ENCODE measurements around the gene CDC45. TPM values are rescaled to one million over a fixed set of nuclear protein-coding genes. Genes with fewer than 3 reads are reported as not detected.

The CDC45 gene
- total and polyA plus RNA-seq, 2 donors (not counting 1 experiment from before 2014, with no cell fraction given) = 3.8 to 12.0 TPM

DNA sequence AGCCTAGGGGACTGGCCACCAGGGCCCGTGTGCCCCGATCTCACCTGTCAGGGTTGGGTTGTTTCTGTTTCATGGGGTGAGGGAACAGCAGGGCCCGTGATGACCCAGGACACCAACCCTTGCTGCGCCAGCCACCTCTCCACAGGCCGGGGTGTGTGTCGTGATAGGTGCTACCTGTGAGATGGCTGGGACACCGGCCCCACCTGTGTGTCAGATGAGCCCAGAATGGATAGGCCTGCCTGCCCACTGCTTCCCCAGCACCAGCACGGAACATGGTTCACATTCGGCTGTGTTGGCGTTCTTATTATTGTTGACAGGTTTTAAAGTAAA, 37.4 kb downstream of the CDC45 start:
- H2AFZ ChIP-seq (ENCODE audit: low read length) = no peak overlapping the region
- TF ChIP-seq EZH2 (IDR thresholded peaks at IDR 0.05; ENCODE audit: low read length, missing control alignments) = no peak
- TF ChIP-seq, protein P1, sequence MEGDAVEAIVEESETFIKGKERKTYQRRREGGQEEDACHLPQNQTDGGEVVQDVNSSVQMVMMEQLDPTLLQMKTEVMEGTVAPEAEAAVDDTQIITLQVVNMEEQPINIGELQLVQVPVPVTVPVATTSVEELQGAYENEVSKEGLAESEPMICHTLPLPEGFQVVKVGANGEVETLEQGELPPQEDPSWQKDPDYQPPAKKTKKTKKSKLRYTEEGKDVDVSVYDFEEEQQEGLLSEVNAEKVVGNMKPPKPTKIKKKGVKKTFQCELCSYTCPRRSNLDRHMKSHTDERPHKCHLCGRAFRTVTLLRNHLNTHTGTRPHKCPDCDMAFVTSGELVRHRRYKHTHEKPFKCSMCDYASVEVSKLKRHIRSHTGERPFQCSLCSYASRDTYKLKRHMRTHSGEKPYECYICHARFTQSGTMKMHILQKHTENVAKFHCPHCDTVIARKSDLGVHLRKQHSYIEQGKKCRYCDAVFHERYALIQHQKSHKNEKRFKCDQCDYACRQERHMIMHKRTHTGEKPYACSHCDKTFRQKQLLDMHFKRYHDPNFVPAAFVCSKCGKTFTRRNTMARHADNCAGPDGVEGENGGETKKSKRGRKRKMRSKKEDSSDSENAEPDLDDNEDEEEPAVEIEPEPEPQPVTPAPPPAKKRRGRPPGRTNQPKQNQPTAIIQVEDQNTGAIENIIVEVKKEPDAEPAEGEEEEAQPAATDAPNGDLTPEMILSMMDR (conservative IDR thresholded peaks at IDR 0.05 in 1 of 2, IDR thresholded peaks at IDR 0.05 in 1 of 2; ENCODE audit: low read depth in 1 of 2, low read length in 2 of 2) = no peak
- H4K20me1 ChIP-seq (ENCODE audit: control insufficient read depth, extremely low read depth, insufficient read depth, low read length) = no peaks in the 10 kb centered on the region
- H3K27me3 ChIP-seq (ENCODE audit: control insufficient read depth, insufficient read depth, low read length) = no peaks in the 10 kb centered on the region
- DNase-seq (ENCODE audit: low read depth in 2 of 2) = no peak
- no peak overlapping the region for H3K9ac ChIP-seq (ENCODE audit: insufficient read depth, low read length)
- H3K4me1 ChIP-seq (ENCODE audit: control insufficient read depth, extremely low read depth, insufficient read depth, low read length) = no peaks in the 10 kb centered on the region
- no peak overlapping the region for H3K27ac ChIP-seq (ENCODE audit: insufficient read depth, low read length)
- no peaks in the 10 kb centered on the region for H3K9me3 ChIP-seq (ENCODE audit: control insufficient read depth, insufficient read depth, low read depth, low read length)
- H3K4me2 ChIP-seq (ENCODE audit: extremely low read depth, insufficient read depth, low read length) = no peak overlapping the region
- peaks cover 2% of the 10 kb centered on the region for H3K36me3 ChIP-seq (ENCODE audit: control insufficient read depth, insufficient read depth, low read length)
- no peak overlapping the region for H3K4me3 ChIP-seq (replicated peaks in 1 of 4; ENCODE audit: control extremely low read depth in 1 of 4, insufficient read depth in 1 of 4, low read depth in 3 of 4, low read length in 4 of 4)
- H3K79me2 ChIP-seq (ENCODE audit: control insufficient read depth, insufficient read depth, low read length) = no peaks in the 10 kb centered on the region

DNA sequence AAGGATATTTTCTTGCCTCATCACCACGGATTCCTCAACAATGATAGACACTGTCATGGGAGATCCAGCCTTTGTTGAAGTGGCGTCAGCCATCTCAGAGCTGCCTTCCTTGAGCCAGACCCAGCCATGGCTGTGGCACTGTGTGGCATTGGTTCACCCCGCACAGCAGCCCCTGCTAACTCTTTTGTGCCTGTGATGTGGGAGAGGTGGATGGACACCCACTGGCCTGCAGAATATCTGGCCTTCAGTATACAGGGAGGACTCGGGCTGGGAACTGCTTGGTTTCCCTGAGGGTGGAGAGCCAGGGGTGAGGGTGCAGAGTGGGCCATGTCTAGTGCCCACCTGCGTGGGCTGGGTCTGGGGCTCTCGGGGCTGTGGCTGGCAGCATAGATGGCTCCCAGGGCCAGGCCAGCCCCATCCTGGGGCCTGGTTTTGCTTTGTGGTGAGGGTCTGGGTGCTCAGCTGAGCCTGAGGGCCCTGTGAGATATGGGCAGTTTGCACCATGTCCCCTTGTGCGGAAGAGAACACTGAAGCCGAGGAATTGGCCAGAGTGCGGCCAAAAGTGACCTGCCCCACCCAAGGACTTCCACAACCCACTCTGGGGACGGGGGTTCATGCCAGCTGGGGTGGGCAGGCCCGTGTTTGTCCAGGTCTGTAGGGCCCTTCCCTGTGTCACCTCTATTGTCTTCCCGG, 38.3 kb downstream of the CDC45 start:
- Histone ChIP-seq H2AFZ (ENCODE audit: low read length) (no peak overlapping the region), H4K20me1 (ENCODE audit: control insufficient read depth, extremely low read depth, insufficient read depth, low read length) (no peaks in the 10 kb centered on the region), H3K36me3 (ENCODE audit: control insufficient read depth, insufficient read depth, low read length) (peaks cover 2% of the 10 kb centered on the region), H3K9me3 (ENCODE audit: control insufficient read depth, insufficient read depth, low read depth, low read length) (no peaks in the 10 kb centered on the region), H3K4me2 (ENCODE audit: extremely low read depth, insufficient read depth, low read length) (no peak overlapping the region), H3K9ac (ENCODE audit: insufficient read depth, low read length) (no peak overlapping the region), H3K4me3 (replicated peaks in 1 of 4; ENCODE audit: control extremely low read depth in 1 of 4, insufficient read depth in 1 of 4, low read depth in 3 of 4, low read length in 4 of 4) (no peak overlapping the region), H3K27me3 (ENCODE audit: control insufficient read depth, insufficient read depth, low read length) (peaks cover 2% of the 10 kb centered on the region), H3K4me1 (ENCODE audit: control insufficient read depth, extremely low read depth, insufficient read depth, low read length) (no peaks in the 10 kb centered on the region), H3K79me2 (ENCODE audit: control insufficient read depth, insufficient read depth, low read length) (no peaks in the 10 kb centered on the region), H3K27ac (ENCODE audit: insufficient read depth, low read length) (no peak overlapping the region)
- TF ChIP-seq, protein P1 (conservative IDR thresholded peaks at IDR 0.05 in 1 of 2, IDR thresholded peaks at IDR 0.05 in 1 of 2; ENCODE audit: low read depth in 1 of 2, low read length in 2 of 2) = no peak
- TF ChIP-seq EZH2 (IDR thresholded peaks at IDR 0.05; ENCODE audit: low read length, missing control alignments) = no peak
- DNase-seq (ENCODE audit: low read depth in 2 of 2) = no peak

DNA sequence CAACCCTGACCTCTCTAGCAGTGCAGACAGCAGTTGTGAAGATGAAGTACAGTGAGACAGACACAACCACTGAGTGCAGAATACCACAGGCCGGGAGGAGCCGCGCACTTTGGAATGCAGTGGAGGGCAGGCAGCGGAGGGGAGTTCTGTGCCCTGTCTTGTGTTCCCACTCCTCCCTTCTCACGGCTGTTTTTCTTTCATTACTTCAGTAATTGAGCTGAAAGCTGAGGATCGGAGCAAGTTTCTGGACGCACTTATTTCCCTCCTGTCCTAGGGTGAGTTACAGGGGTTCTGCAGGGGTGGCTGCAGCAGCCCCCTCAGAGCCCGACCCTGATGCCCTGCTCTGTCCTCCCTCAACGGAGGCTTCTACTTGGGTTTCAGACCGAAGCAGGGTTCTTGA, 38.9 kb downstream of the CDC45 start:
- H3K4me2 ChIP-seq (ENCODE audit: extremely low read depth, insufficient read depth, low read length) = no peak overlapping the region
- no peak overlapping the region for H3K27ac ChIP-seq (ENCODE audit: insufficient read depth, low read length)
- H3K4me1 ChIP-seq (ENCODE audit: control insufficient read depth, extremely low read depth, insufficient read depth, low read length) = no peaks in the 10 kb centered on the region
- H2AFZ ChIP-seq (ENCODE audit: low read length) = no peak overlapping the region
- peaks cover 2% of the 10 kb centered on the region for H3K36me3 ChIP-seq (ENCODE audit: control insufficient read depth, insufficient read depth, low read length)
- no peak overlapping the region for H3K4me3 ChIP-seq (replicated peaks in 1 of 4; ENCODE audit: control extremely low read depth in 1 of 4, insufficient read depth in 1 of 4, low read depth in 3 of 4, low read length in 4 of 4)
- H4K20me1 ChIP-seq (ENCODE audit: control insufficient read depth, extremely low read depth, insufficient read depth, low read length) = no peaks in the 10 kb centered on the region
- no peak for DNase-seq (ENCODE audit: low read depth in 2 of 2)
- no peaks in the 10 kb centered on the region for H3K9me3 ChIP-seq (ENCODE audit: control insufficient read depth, insufficient read depth, low read depth, low read length)
- H3K9ac ChIP-seq (ENCODE audit: insufficient read depth, low read length) = no peak overlapping the region
- H3K79me2 ChIP-seq (ENCODE audit: control insufficient read depth, insufficient read depth, low read length) = no peaks in the 10 kb centered on the region
- no peak for TF ChIP-seq EZH2 (IDR thresholded peaks at IDR 0.05; ENCODE audit: low read length, missing control alignments)
- TF ChIP-seq, protein P1 (conservative IDR thresholded peaks at IDR 0.05 in 1 of 2, IDR thresholded peaks at IDR 0.05 in 1 of 2; ENCODE audit: low read depth in 1 of 2, low read length in 2 of 2) = no peak
- peaks cover 4% of the 10 kb centered on the region for H3K27me3 ChIP-seq (ENCODE audit: control insufficient read depth, insufficient read depth, low read length)

Measured in fibroblast of lung (primary cell).